Bronchial epithelial cell (primary cell): ENCODE measurements around the gene DOLPP1. TPM values are rescaled to one million over a fixed set of nuclear protein-coding genes. Genes with fewer than 3 reads are reported as not detected.

ENCODE experiments used
- DNase-seq: peaks from one replicate; pipeline ENCODE4 v3.0.0-alpha.2; 2010; ENCODE audit warnings: low read depth
- FAIRE-seq: peaks from 2 replicates; lab custom pipeline; 2011; peaks lifted over from hg19 to GRCh38; lab: Jason Lieb, UNC
- H3K27me3 ChIP-seq: 2 replicates; pipeline ENCODE4 v1.5.1; 2011; ENCODE audit warnings: low read length; ENCODE audit not compliant: control insufficient read depth, insufficient read depth
- H3K36me3 ChIP-seq: 2 replicates; pipeline ENCODE4 v1.5.1; 2011; ENCODE audit warnings: low read length; ENCODE audit not compliant: control insufficient read depth, insufficient read depth
- H3K4me3 ChIP-seq: 2 replicates; pipeline ENCODE4 v1.5.1; 2011; ENCODE audit warnings: mild to moderate bottlenecking, low read depth, low read length, control low read depth
- CTCF ChIP-seq: IDR thresholded peaks from 2 replicates; pipeline ENCODE4 v1.5.1; 2011; ENCODE audit warnings: mild to moderate bottlenecking, moderate library complexity, low read length, control low read depth, inconsistent platforms; ENCODE audit not compliant: insufficient read depth, severe bottlenecking
- total RNA-seq: library from RNA; depleted of rRNA; stranded (reverse); fragments of >200 nt; gene quantifications from 2 replicates; pipeline ENCODE4 v1.2.1, GENCODE V29; 2014

The DOLPP1 gene
- total RNA-seq, 1 donor from 2014 or later = 10.8 TPM

GRCh38 chr9:129036923-129037766 lies 43.8 kb upstream of the DOLPP1 start:
- DNase-seq = no peak
- Histone ChIP-seq H3K4me3 (peak overlapping the region; percentile 98), H3K36me3 (peaks cover 2% of the 10 kb centered on the region), H3K27me3 (no peaks in the 10 kb centered on the region)
- no peak for TF ChIP-seq CTCF
- no peak for FAIRE-seq

- Histone ChIP-seq H3K27me3 (no peaks in the 10 kb centered on the region), H3K36me3 (peaks cover 8% of the 10 kb centered on the region), H3K4me3 (no peak overlapping the region)
- no peak for FAIRE-seq
- TF ChIP-seq CTCF = no peak
- no peak for DNase-seq
These were observed 43.2 kb upstream of the DOLPP1 start for GRCh38 chr9:129037767-129038098.

GRCh38 chr9:129038109-129038852 lies 42.6 kb upstream of the DOLPP1 start:
- H3K36me3 ChIP-seq = peaks cover 8% of the 10 kb centered on the region
- TF ChIP-seq CTCF = no peak
- FAIRE-seq = no peak
- DNase-seq = no peak
- no peak overlapping the region for H3K4me3 ChIP-seq
- H3K27me3 ChIP-seq = no peaks in the 10 kb centered on the region

- Histone ChIP-seq H3K4me3 (no peak overlapping the region), H3K27me3 (no peaks in the 10 kb centered on the region), H3K36me3 (peaks cover 8% of the 10 kb centered on the region)
- no peak for FAIRE-seq
- DNase-seq = no peak
- no peak for TF ChIP-seq CTCF
These were observed 40.7 kb upstream of the DOLPP1 start for GRCh38 chr9:129040113-129040643.

- FAIRE-seq = no peak
- H3K4me3 ChIP-seq = no peak overlapping the region
- TF ChIP-seq CTCF = no peak
- peaks cover 10% of the 10 kb centered on the region for H3K36me3 ChIP-seq
- no peaks in the 10 kb centered on the region for H3K27me3 ChIP-seq
- DNase-seq = no peak
These were observed 38.9 kb upstream of the DOLPP1 start for GRCh38 chr9:129042016-129042415.
